Mucosa of rectum (tissue), 2 donors: ENCODE data around the gene TIMELESS.

ENCODE experiments used
- H3K27ac ChIP-seq, 2 donors: one replicate each; pipeline ENCODE4 v1.7.0; 2013; ENCODE audit warnings: inconsistent platforms in 2 of 2, low read depth in 2 of 2, low read length in 2 of 2
- H3K27me3 ChIP-seq, 2 donors: one replicate each; pipeline ENCODE4 v1.7.0; 2013; ENCODE audit warnings: low read length in 2 of 2; ENCODE audit not compliant: control insufficient read depth in 2 of 2, insufficient read depth in 2 of 2
- H3K36me3 ChIP-seq, 2 donors: one replicate each; pipeline ENCODE4 v1.7.0; 2013; ENCODE audit warnings: low read length in 2 of 2; ENCODE audit not compliant: control insufficient read depth in 2 of 2, insufficient read depth in 2 of 2
- H3K4me1 ChIP-seq, 2 donors: one replicate each; pipeline ENCODE4 v1.7.0; 2013; ENCODE audit warnings: low read length in 2 of 2, mild to moderate bottlenecking in 1 of 2; ENCODE audit not compliant: control insufficient read depth in 2 of 2, insufficient read depth in 2 of 2
- H3K4me3 ChIP-seq, 2 donors: one replicate each; pipeline ENCODE4 v1.7.0; 2013; ENCODE audit warnings: low read length in 2 of 2
- H3K9ac ChIP-seq, 2 donors: one replicate each; pipeline ENCODE4 v1.7.0; 2013; ENCODE audit warnings: low read length in 2 of 2, low read depth in 1 of 2, mild to moderate bottlenecking in 1 of 2
- H3K9me3 ChIP-seq, 2 donors: one replicate each; pipeline ENCODE4 v1.7.0; 2013; ENCODE audit warnings: low read length in 2 of 2; ENCODE audit not compliant: control insufficient read depth in 2 of 2
- donor health status: healthy.
- donor health status: Normal muscosa, but diverticular disease.

TIMELESS gene

DNA sequence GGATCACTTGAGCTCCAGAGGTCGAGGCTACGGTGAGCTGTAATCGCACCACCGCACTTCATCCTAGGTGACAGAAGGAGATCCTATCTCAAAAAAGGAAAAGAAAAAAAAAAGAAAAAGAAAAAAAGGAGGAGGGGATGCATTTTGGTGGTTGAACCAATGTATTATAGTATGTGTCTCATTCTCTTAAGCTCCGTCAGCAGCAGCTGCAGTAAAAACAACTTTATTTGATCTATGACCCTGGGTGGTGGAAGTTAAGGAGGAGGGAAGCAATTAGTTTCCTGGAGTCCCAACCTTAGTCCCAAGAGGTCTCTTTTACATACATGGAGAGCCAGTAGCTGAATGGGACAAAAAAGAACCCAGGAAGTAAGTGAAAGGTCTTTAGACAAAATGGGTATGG is 59.8 kb downstream of the TIMELESS start:
- Histone ChIP-seq H3K27ac (no peak overlapping the region), H3K27me3 (no peaks in the 10 kb centered on the region), H3K4me1 (no peaks in the 10 kb centered on the region), H3K4me3 (no peak overlapping the region), H3K9ac (no peak overlapping the region), H3K9me3 (no peaks in the 10 kb centered on the region), H3K36me3 (no peaks in the 10 kb centered on the region)

DNA sequence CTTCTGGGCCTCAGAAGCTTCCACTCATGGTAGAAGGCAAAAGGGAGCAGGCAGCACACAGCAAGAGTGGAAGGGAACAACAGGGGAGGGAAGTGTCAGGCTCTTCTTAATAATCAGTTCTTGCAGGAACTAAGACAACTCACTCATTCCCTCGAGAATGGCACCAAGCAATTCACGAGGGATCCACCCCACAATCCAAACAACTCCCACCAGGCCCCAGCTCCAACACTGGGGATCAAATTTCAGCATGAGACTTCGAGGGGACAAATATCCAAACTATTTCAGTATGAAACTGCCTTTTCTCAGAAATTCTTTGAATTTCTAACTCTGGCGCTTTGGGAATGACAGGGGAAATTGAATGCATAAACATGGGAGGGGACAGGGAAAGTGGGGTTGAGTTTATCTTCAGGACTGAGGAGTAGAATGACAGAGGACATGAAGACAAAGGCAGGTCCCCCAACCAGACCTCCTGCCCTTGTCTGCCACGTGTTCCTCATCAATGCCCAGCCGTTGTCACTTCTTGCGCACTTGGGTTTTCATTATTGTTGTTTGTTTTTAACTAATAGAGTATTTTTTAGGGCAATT is 62.0 kb downstream of the TIMELESS start:
- no peak overlapping the region for H3K27ac ChIP-seq
- H3K27me3 ChIP-seq, result no peaks in the 10 kb centered on the region
- H3K4me3 ChIP-seq, result no peak overlapping the region
- no peaks in the 10 kb centered on the region for H3K9me3 ChIP-seq
- H3K9ac ChIP-seq, result no peak overlapping the region
- no peaks in the 10 kb centered on the region for H3K4me1 ChIP-seq
- no peaks in the 10 kb centered on the region for H3K36me3 ChIP-seq

DNA sequence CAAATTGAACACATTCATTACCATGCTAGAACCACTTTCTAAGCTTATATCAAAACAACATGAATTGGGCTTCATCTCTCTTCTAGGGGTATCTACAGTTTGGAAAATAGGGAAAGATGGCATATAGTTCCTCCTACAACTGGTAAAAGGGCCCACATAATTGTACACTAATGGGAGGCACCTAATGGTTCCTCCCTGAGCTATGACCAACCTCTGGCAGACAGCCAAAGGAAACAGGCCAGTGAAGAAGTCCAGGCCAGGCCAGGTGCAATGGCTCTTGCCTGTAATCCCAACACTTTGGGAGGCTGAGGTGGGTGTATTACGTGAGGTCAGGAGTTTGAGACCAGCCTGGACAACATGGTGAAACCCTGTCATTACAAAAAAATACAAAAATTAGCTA is 63.4 kb downstream of the TIMELESS start:
- Histone ChIP-seq H3K27me3 (no peaks in the 10 kb centered on the region), H3K4me3 (no peak overlapping the region), H3K27ac (no peak overlapping the region), H3K9ac (no peak overlapping the region), H3K36me3 (no peaks in the 10 kb centered on the region), H3K4me1 (no peaks in the 10 kb centered on the region), H3K9me3 (no peaks in the 10 kb centered on the region)

DNA sequence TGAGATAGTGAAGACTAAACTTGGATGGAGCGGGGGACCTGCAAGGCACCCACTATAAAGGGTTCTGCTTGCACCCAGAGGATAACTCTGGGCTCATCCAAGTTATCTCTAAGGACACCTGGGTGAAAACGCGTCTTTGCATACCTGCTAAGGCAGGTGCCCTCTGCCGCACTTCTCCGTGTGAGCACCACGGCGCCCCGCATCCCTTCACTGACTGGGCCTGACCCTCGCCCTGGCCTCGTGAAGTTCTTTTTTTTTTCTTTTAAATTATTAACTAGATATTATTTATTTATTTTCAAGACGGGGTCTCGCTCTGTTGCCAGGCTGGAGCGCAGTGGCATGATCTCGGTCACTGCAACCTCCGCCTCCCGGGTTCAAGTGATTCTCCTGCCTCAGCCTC is 66.6 kb downstream of the TIMELESS start:
- Histone ChIP-seq H3K36me3 (no peaks in the 10 kb centered on the region), H3K4me3 (no peak overlapping the region), H3K9me3 (no peaks in the 10 kb centered on the region), H3K27me3 (no peaks in the 10 kb centered on the region), H3K27ac (no peak overlapping the region), H3K4me1 (no peaks in the 10 kb centered on the region), H3K9ac (no peak overlapping the region)

DNA sequence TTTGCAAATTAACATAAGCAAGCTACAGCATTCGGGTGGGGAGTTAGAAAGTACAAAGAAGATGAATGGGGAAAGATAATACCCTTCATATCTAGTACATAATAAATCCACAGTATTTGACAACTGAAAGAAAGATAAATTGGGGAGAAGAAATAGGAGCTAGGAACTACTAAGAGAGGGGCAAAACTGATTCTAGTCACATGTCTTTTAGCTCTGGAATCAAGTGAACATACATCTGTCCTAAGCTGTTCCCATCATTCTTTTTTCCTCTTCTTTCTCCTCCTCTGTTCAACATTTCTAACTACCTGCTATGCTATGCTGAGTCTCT is 71.3 kb downstream of the TIMELESS start:
- Histone ChIP-seq H3K9ac (no peak overlapping the region), H3K36me3 (no peaks in the 10 kb centered on the region), H3K4me3 (no peak overlapping the region), H3K27me3 (no peaks in the 10 kb centered on the region), H3K9me3 (no peaks in the 10 kb centered on the region), H3K4me1 (peaks cover 0 to 2% of the 10 kb centered on the region in 2 donors), H3K27ac (no peak overlapping the region)

DNA sequence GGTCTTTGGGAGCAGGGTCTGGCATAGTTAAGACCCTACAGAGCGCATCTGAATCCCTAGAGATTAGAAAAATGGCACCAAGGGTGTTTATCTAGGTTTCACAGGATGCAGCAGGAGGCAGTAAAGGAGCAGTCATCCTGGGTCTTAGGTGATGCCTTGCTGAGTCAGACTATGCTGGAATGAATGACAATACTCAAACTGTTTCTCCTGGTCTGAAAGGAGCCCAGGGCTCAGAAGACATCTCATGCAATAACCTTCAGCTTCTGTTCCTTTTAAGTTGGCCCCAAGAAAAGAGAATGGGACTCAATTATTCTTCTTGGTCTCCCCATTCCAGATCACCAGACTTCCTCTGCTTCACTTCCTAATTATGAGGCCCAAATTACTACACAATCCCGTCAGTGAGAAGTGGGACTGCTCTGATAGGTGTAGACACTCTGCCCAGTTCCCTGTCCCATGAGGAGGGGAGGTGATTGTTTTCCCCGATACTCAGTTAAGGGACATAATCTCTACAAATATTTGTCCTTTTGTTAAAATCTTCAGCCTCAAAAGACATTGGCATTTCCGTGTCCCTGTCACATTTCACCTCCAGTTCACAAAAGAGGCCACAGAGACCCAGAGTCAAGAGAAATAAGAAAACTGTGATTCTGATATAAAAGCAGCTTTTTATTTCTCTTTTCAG is 71.8 kb downstream of the TIMELESS start:
- Histone ChIP-seq H3K27me3 (no peaks in the 10 kb centered on the region), H3K9ac (no peak overlapping the region), H3K4me1 (peaks cover 0 to 2% of the 10 kb centered on the region in 2 donors), H3K9me3 (no peaks in the 10 kb centered on the region), H3K27ac (no peak overlapping the region), H3K4me3 (no peak overlapping the region), H3K36me3 (no peaks in the 10 kb centered on the region)

DNA sequence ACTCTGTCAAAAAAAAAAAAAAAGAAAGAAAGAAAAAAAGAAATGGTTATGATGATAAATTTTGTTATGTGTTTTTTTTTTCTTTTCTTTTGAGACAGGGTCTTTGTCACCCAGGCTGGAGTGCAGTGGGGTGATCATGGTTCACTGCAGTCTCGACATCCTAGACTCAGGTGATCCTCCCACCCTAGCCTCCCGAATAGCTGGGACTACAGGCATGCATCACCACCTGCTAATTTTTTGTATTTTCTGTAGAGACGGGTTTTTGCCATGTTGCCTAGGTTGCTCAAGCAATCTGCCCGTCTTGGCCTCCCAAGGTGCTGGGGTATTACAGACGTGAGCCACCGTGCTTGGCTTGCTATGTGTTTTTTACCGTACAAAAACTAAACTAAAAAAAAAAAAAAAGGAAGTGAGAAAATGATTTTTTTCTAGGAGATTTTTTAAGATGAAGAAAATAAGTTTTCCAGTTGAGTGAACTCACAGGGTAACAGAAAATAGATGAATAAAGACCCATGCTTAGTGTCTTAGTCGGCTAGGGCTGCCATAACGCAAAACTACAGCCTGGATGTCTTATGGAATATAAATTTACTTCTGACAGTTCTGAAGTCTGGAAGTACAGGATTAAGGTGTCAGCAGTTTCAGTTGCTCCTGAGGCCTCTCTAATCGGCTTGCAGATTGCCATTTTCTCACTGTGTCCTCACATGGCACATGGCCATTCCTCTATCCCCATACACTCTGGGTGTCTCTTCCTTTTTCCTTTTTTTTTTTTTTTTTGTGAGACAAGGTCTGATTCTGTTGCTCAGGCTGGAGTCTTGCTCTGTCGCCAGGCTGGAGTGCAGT is 73.4 kb downstream of the TIMELESS start:
- no peak overlapping the region for H3K27ac ChIP-seq
- H3K9me3 ChIP-seq, result no peaks in the 10 kb centered on the region
- H3K4me1 ChIP-seq, result peaks cover 0 to 2% of the 10 kb centered on the region in 2 donors
- H3K36me3 ChIP-seq, result no peaks in the 10 kb centered on the region
- no peak overlapping the region for H3K4me3 ChIP-seq
- H3K9ac ChIP-seq, result no peak overlapping the region
- H3K27me3 ChIP-seq, result no peaks in the 10 kb centered on the region

DNA sequence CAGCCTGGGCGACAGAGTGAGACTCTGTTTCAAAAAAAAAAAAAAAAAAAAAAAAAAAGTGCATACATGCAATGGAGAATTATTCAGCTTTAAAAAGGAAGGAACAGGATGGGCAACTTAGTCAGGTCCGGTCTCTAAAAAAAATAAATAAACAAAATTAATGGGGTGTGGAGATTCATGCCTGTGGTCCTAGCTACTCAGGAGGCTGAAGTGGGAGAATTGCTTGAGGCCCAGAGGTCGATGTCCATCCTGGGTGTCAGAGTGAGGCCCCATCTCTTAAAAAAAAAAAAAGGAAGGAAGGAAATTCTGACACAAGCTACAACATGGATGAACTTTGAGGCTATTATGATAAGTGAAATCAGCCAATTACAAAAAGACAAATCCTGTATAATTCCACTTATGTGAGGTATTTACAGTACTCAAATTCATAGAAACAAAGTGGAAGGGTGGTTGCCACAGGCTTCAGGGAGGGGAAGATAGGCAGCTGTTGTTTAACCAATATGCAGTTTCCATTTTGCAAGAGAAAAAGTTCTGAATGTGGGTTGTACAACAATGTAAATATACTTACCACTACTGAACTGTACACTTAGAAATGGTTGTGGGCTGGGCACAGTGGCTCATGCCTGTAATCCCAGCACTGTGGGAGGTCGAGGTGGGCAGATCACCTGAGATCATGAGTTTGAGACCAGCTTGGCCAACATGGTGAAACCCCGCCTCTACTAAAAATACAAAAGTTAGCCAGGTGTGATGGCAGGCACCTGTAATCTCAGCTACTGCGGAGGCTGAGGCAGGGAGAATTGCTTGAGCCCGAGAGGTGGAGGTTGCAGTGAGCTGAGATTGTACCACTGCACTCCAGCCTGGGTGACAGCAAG is 74.3 kb downstream of the TIMELESS start:
- peaks cover 0 to 2% of the 10 kb centered on the region in 2 donors for H3K4me1 ChIP-seq
- H3K27ac ChIP-seq, result peak overlapping the region in 1 of 2 donors; percentile 10
- H3K4me3 ChIP-seq, result no peak overlapping the region
- no peaks in the 10 kb centered on the region for H3K27me3 ChIP-seq
- H3K36me3 ChIP-seq, result no peaks in the 10 kb centered on the region
- no peak overlapping the region for H3K9ac ChIP-seq
- no peaks in the 10 kb centered on the region for H3K9me3 ChIP-seq

DNA sequence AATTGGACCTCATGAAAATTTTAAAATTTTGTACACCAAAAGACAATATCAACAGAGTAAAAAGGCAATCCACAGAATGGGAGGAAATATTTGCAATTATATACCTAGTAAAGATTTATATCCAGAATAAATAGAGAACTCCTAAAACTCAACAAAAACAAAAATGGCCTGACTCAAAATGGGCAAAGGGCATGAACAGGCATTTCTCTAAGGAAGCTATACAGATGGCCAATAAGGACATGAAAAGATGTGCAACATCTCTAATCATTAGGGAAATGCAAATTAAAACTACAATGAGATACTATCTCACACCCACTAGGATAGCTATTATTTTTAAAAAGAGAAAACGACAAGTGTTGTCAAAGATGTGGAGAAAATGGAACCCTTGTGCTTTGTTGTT is 75.7 kb downstream of the TIMELESS start:
- Histone ChIP-seq H3K9me3 (no peaks in the 10 kb centered on the region), H3K9ac (no peak overlapping the region), H3K4me3 (no peak overlapping the region), H3K4me1 (peaks cover 0 to 2% of the 10 kb centered on the region in 2 donors), H3K27me3 (no peaks in the 10 kb centered on the region), H3K27ac (no peak overlapping the region), H3K36me3 (no peaks in the 10 kb centered on the region)

DNA sequence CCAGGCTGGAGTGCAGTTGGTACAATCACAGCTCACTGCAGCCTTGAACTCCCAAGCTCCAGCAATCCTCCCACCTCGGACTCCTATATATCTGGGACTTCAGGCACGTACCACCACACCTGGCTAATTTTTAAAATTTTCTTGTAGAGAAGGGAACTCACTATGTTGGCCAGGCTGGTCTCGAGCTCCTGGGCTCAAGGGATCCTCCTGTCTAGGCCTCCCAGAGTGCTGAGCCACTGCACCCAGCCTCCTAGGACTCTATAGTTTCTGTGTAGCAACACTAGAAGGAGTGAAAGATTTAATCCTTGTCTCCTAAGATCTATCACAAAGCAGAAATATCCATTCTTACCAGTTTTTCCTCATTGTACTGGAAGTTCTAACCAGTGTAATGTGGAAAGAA is 82.3 kb downstream of the TIMELESS start:
- no peaks in the 10 kb centered on the region for H3K36me3 ChIP-seq
- no peak overlapping the region for H3K4me3 ChIP-seq
- H3K27me3 ChIP-seq, result no peaks in the 10 kb centered on the region
- H3K9ac ChIP-seq, result no peak overlapping the region
- no peak overlapping the region for H3K27ac ChIP-seq
- no peaks in the 10 kb centered on the region for H3K4me1 ChIP-seq
- H3K9me3 ChIP-seq, result no peaks in the 10 kb centered on the region
